HepG2 (cell line): ENCODE results near the gene RRP36. TPM values are rescaled to one million over a fixed set of nuclear protein-coding genes. Genes with fewer than 3 reads are reported as not detected.

Source experiments
- ATAC-seq: fragments of 200-7000 bp; cut with Tn5 transposase; 3 replicates; pipeline ENCODE4 v1.9.1; 2020; ENCODE audit warnings: mild to moderate bottlenecking, moderate library complexity
- BruUV-seq: library from RNA; stranded (reverse); fragments of 400-500 nt; replicated peaks from 2 replicates; lab custom pipeline; 2021; lab: Mats Ljungman, UMichigan
- CTCF ChIA-PET: fragments of 300-600 bp; formaldehyde crosslinking; extraction: SDS; loops from one replicate; lab custom pipeline; 2021; ENCODE audit warnings: low total read pairs, inconsistent platforms, low intra/inter-chr PET ratio; lab: Yijun Ruan, JAX
- POLR2A ChIA-PET: fragments of 350-600 bp; sonication (Branson Sonifier 250); formaldehyde crosslinking; loops from one replicate; lab custom pipeline; 2020; ENCODE audit warnings: antibody characterized with exemption, inconsistent platforms; lab: Yijun Ruan, JAX
- DNase-seq: peaks from one replicate; pipeline ENCODE4 v3.0.0-alpha.2; 2015; ENCODE audit warnings: low spot score
- FAIRE-seq: peaks from 3 replicates; lab custom pipeline; 2011; peaks lifted over from hg19 to GRCh38; lab: Jason Lieb, UNC
- H2AFZ ChIP-seq: one replicate; pipeline ENCODE4 v1.6.1; 2011; ENCODE audit warnings: low read length, inconsistent platforms
- H3K27ac ChIP-seq: fragments of 300-600 bp; 3 replicates; pipeline ENCODE4 v1.8.0; 2011; ENCODE audit warnings: mixed run types, mild to moderate bottlenecking, mixed read lengths, low read length, inconsistent platforms; ENCODE audit not compliant: insufficient read depth; ENCODE audit errors: extremely low read length
- H3K27me3 ChIP-seq, 2 experiments: fragments of 200-600 bp in 1 of 2; 2 replicates in 1 of 2; 3 replicates in 1 of 2; pipeline versions ENCODE4 v1.6.0 to v1.8.0; 2011; ENCODE audit warnings: low read length in 2 of 2, mild to moderate bottlenecking in 2 of 2, moderate library complexity in 2 of 2, inconsistent platforms in 1 of 2; ENCODE audit not compliant: insufficient read depth in 2 of 2, control insufficient read depth in 1 of 2
- H3K36me3 ChIP-seq, 2 experiments: fragments of 200-600 bp in 1 of 2; replicated peaks in 1 of 2; 2 replicates in 1 of 2; 3 replicates in 1 of 2; pipeline versions ENCODE4 v1.5.1 to v1.8.0; 2011; ENCODE audit warnings: low read length in 2 of 2, inconsistent platforms in 1 of 2; ENCODE audit not compliant: insufficient read depth in 2 of 2, control insufficient read depth in 1 of 2
- H3K4me1 ChIP-seq: 2 replicates; pipeline ENCODE4 v1.5.1; 2012; ENCODE audit warnings: low read length, inconsistent platforms; ENCODE audit not compliant: insufficient read depth
- H3K4me2 ChIP-seq: 2 replicates; pipeline ENCODE4 v1.6.0; 2011; ENCODE audit warnings: low read depth, low read length, inconsistent platforms
- H3K4me3 ChIP-seq, 3 experiments: fragments of 200-600 bp in 1 of 3; sonication (generic), shearing (Covaris generic) in 1 of 3; replicated peaks in 1 of 3; 2 replicates each; pipeline ENCODE4 v1.5.1; 2011 to 2016; ENCODE audit warnings: low read length in 3 of 3, inconsistent platforms in 2 of 3, low read depth in 2 of 3, mild to moderate bottlenecking in 2 of 3, control low read depth in 1 of 3, mixed read lengths in 1 of 3; ENCODE audit not compliant: insufficient read depth in 1 of 3
- H3K79me2 ChIP-seq: one replicate; pipeline ENCODE4 v1.6.1; 2011; ENCODE audit warnings: low read length, inconsistent platforms; ENCODE audit not compliant: insufficient read depth
- H3K9ac ChIP-seq: 2 replicates; pipeline ENCODE4 v1.6.0; 2011; ENCODE audit warnings: mild to moderate bottlenecking, low read depth, low read length, inconsistent platforms; ENCODE audit not compliant: insufficient read depth
- H3K9me3 ChIP-seq: 2 replicates; pipeline ENCODE4 v1.5.1; 2012; ENCODE audit warnings: mild to moderate bottlenecking, low read length
- H4K20me1 ChIP-seq: 2 replicates; pipeline ENCODE4 v1.6.0; 2011; ENCODE audit warnings: inconsistent platforms, mild to moderate bottlenecking, low read length, moderate library complexity; ENCODE audit not compliant: insufficient read depth
- ADNP ChIP-seq: sonication (generic); formaldehyde crosslinking; IDR thresholded peaks from 2 replicates; pipeline ENCODE4 v1.4.0; 2020; ENCODE audit warnings: missing genetic modification reagents
- ARNTL ChIP-seq: sonication (generic); formaldehyde crosslinking; IDR thresholded peaks from 2 replicates; pipeline ENCODE4 v1.4.0; 2020; ENCODE audit warnings: mild to moderate bottlenecking, missing genetic modification reagents
- ATF5 ChIP-seq: sonication (generic); formaldehyde crosslinking; IDR thresholded peaks from 2 replicates; pipeline ENCODE4 v1.4.0; 2020; ENCODE audit warnings: mild to moderate bottlenecking, low read depth, missing genetic modification reagents
- FOXO1 ChIP-seq: sonication (generic); formaldehyde crosslinking; IDR thresholded peaks from 2 replicates; pipeline ENCODE4 v1.4.0; 2020; ENCODE audit warnings: missing genetic modification reagents
- ISX ChIP-seq: sonication (generic); formaldehyde crosslinking; conservative IDR thresholded peaks from 2 replicates; pipeline ENCODE4 v1.5.0; 2020; ENCODE audit warnings: missing genetic modification reagents
- KDM1A ChIP-seq: IDR thresholded peaks from 2 replicates; pipeline ENCODE4 v1.6.1; 2016; ENCODE audit warnings: missing compliant biosample characterization
- KDM2A ChIP-seq: sonication (generic); formaldehyde crosslinking; IDR thresholded peaks from 2 replicates; pipeline ENCODE4 v1.4.0; 2020; ENCODE audit warnings: low read depth, missing genetic modification reagents, borderline replicate concordance
- NR2F1 ChIP-seq, 2 experiments: fragments of 450-650 bp in 1 of 2; formaldehyde crosslinking in 1 of 2; IDR thresholded peaks; 2 replicates each; pipeline versions ENCODE4 v1.5.0 to v1.6.1; 2016 to 2020; ENCODE audit warnings: mild to moderate bottlenecking in 1 of 2, missing compliant biosample characterization in 1 of 2, missing genetic modification reagents in 1 of 2, moderate library complexity in 1 of 2
- PAX8 ChIP-seq: sonication (generic); formaldehyde crosslinking; IDR thresholded peaks from 2 replicates; pipeline ENCODE4 v1.8.0; 2022; ENCODE audit warnings: mild to moderate bottlenecking, missing genetic modification reagents, borderline replicate concordance
- RCOR2 ChIP-seq: IDR thresholded peaks from 2 replicates; pipeline ENCODE4 v1.6.1; 2016; ENCODE audit warnings: missing biosample characterization, missing genetic modification reagents
- TEAD3 ChIP-seq: optimal IDR thresholded peaks from 2 replicates; pipeline ENCODE3; 2016; ENCODE audit warnings: borderline replicate concordance
- ZFP36L2 ChIP-seq: sonication (generic); formaldehyde crosslinking; IDR thresholded peaks from 2 replicates; pipeline ENCODE4 v1.4.0; 2020; ENCODE audit warnings: missing genetic modification reagents
- ZKSCAN1 ChIP-seq: fragments of 150-350 bp; IDR thresholded peaks from 2 replicates; pipeline ENCODE4 v1.6.1; 2014; ENCODE audit warnings: low read length
- ZMYM3 ChIP-seq: sonication (generic); formaldehyde crosslinking; IDR thresholded peaks from 2 replicates; pipeline ENCODE4 v1.5.1; 2020; ENCODE audit warnings: mild to moderate bottlenecking, missing genetic modification reagents
- ZNF430 ChIP-seq: sonication (generic); formaldehyde crosslinking; IDR thresholded peaks from 2 replicates; pipeline ENCODE4 v1.9.0; 2021; ENCODE audit warnings: mild to moderate bottlenecking, missing genetic modification reagents
- ZNF451 ChIP-seq: sonication (generic); formaldehyde crosslinking; IDR thresholded peaks from 2 replicates; pipeline ENCODE4 v1.5.0; 2020; ENCODE audit warnings: mild to moderate bottlenecking, missing genetic modification reagents
- ZNF619 ChIP-seq: sonication (generic); formaldehyde crosslinking; IDR thresholded peaks from 2 replicates; pipeline ENCODE4 v1.4.0; 2020; ENCODE audit warnings: mild to moderate bottlenecking, missing genetic modification reagents
- WGBS: methylation state at CpG from one replicate; pipeline ENCODE4 v1.1.6; 2017; ENCODE audit warnings: low lambda C conversion rate; 5-methylcytosine and 5-hydroxymethylcytosine counted together
- in situ Hi-C: cut with HindIII; loops from 2 replicates; pipeline ENCODE4 v1.10.0; 2017; ENCODE audit warnings: low pct_unique_long_range_greater_than_20kb; ENCODE audit not compliant: extremely low pct_ligation_motif_present
- intact Hi-C: fragments of 100-400 bp; cut with micrococcal nuclease; formaldehyde crosslinking; loops from one replicate; pipeline ENCODE4 v1.10.0; 2022; ENCODE audit not compliant: unreplicated experiment
- polyA plus RNA-seq, 8 experiments: library from polyadenylated mRNA; depleted of rRNA in 3 of 8; stranded (reverse) in 7 of 8; unstranded in 1 of 8; fragments of >200 nt; fragmentation: Illumina TruSeq in 4 of 8; extraction: Trizol in 4 of 8; gene quantifications; 2 replicates each; pipeline versions ENCODE4 v1.2.1 to v1.2.3, GENCODE V29; 2011 to 2016; ENCODE audit warnings: low read depth in 4 of 8, missing spikeins in 1 of 8, mixed read lengths in 1 of 8; ENCODE audit not compliant: insufficient read depth in 1 of 8
- total RNA-seq, 5 experiments: library from RNA; depleted of rRNA; stranded (reverse); fragments of >200 nt; fragmentation: Illumina TruSeq; extraction: Trizol; gene quantifications; 2 replicates each; pipeline ENCODE4 v1.2.3, GENCODE V29; 2016; ENCODE audit warnings: low read depth in 1 of 5
- TF ChIP-seq, protein P1 (sequence below): sonication (generic); formaldehyde crosslinking; IDR thresholded peaks from 2 replicates; pipeline ENCODE4; 2020; ENCODE audit warnings: missing genetic modification reagents, mild to moderate bottlenecking, borderline replicate concordance

RRP36 gene
- total and polyA plus RNA-seq, 2 of the 13 experiments (the other 11 are each of a cell fraction or from before 2014, with no cell fraction given): 29.5 to 144 TPM

DNA sequence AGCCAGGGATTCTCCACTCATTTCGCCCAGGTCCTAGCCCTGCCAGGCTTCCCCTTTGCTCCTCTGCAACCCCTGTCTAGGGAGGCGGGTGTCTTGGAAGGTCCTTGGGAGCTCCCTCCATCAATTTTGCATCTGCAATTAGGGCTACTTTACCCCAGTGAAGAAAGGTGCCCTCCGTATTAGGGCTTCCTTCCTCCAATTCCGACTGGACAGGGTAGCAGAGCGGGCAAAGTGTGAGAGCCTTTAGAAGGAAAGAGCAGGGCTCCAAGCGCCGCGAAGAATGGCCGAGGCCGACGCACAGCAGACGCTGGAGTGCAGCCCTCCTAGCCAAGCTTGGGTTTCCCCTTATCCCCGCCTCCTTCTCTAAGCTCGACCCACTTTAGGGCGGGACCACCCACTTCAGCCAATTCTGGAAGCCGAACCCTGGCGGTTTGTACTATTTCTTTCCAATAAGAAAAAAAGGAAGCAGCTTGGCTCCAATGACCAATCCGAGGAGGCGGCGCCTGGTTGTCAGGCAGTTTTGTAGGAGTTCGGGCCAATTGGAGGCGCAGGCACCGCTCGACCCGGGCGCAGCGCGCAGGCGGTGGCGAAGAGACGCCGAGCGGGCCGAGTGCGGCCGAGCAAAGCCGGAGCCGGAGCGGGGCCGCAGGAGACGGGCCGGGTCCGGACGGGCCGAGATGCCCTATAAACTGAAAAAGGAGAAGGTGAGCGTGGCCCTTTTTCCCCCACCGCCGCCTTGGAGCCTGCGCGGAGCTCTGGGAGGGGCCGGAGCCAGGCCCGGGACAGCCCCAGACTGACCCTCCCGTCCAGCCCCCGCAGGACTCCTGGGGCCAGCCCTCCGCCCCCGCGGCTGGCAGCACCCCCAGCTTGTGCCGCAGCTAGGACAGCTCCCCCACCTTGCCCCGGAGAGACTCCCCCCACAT lies 37.2 kb upstream of the RRP36 start, which contains the start of gene PPP2R5D (continued):
- TF ChIP-seq NR2F1 (CRISPR knock-in tag; IDR thresholded peaks at IDR 0.05) (no peak), ZKSCAN1 (no peak), ZFP36L2 (CRISPR knock-in tag) (no peak)

- Histone ChIP-seq H3K27me3 (no peaks in the 10 kb centered on the region; a peak in 1 of 5 replicates), H3K4me1 (peaks cover 45% of the 10 kb centered on the region), H3K27ac (peak overlapping the region; percentile 62), H3K36me3 (peaks cover 3 to 16% of the 10 kb centered on the region in 2 experiments; a peak in 4 of 5 replicates), H3K79me2 (peaks cover 20% of the 10 kb centered on the region), H4K20me1 (no peaks in the 10 kb centered on the region), H2AFZ (no peak overlapping the region), H3K9ac (peak overlapping the region; percentile 85), H3K9me3 (no peaks in the 10 kb centered on the region), H3K4me2 (peak overlapping the region; percentile 98), H3K4me3 (peak overlapping the region; percentile 88 to 99 (median 92))
- DNase-seq (no peak), ATAC-seq (peak; percentile 25), FAIRE-seq (no peak)
- ChIA-PET POLR2A (interaction anchor here (1.0 to 2.7 kb wide), 19 partner anchors 10 to 492 kb away, joined by 3 to 55 read pairs (median 16); partner anchors contain the start of genes BICRAL, CNPY3, CUL7 and GNMT), CTCF (no interaction called here)
- BruUV-seq: no TSS peak
- 6% methylated on average over 13 of the region's 13 CpGs for WGBS
- intact Hi-C loops (loop anchor here (1.0 kb wide), 1 partner anchor 28 kb away; the partner anchor contains the start of gene MEA1), in situ Hi-C loops (no loop called here)
- TF ChIP-seq ZMYM3 (peak; percentile 98), ADNP (CRISPR knock-in tag) (peak; percentile 58; the same call in 1 of the 2 replicates), ZNF451 (CRISPR knock-in tag) (no peak), ARNTL (CRISPR knock-in tag) (0 out of 2 replicates have a peak, but pooled peaks have one; percentile 38), KDM2A (CRISPR knock-in tag) (no peak), RCOR2 (CRISPR knock-in tag) (peak; percentile 67), ATF5 (CRISPR knock-in tag) (0 out of 2 replicates have a peak, but pooled peaks have one; percentile 53), FOXO1 (peak; percentile 6; the same call in 1 of the 2 replicates), ZNF619 (CRISPR knock-in tag) (0 out of 2 replicates have a peak, but pooled peaks have one; percentile 4), TEAD3 (CRISPR knock-in tag) (no peak), PAX8 (0 out of 2 replicates have a peak, but pooled peaks have one; percentile 21), KDM1A (CRISPR knock-in tag) (peak; percentile 94), ISX (CRISPR knock-in tag) (no peak), ZNF430 (CRISPR knock-in tag) (peak; percentile 40; the same call in 1 of the 2 replicates)
- TF ChIP-seq, protein P1, sequence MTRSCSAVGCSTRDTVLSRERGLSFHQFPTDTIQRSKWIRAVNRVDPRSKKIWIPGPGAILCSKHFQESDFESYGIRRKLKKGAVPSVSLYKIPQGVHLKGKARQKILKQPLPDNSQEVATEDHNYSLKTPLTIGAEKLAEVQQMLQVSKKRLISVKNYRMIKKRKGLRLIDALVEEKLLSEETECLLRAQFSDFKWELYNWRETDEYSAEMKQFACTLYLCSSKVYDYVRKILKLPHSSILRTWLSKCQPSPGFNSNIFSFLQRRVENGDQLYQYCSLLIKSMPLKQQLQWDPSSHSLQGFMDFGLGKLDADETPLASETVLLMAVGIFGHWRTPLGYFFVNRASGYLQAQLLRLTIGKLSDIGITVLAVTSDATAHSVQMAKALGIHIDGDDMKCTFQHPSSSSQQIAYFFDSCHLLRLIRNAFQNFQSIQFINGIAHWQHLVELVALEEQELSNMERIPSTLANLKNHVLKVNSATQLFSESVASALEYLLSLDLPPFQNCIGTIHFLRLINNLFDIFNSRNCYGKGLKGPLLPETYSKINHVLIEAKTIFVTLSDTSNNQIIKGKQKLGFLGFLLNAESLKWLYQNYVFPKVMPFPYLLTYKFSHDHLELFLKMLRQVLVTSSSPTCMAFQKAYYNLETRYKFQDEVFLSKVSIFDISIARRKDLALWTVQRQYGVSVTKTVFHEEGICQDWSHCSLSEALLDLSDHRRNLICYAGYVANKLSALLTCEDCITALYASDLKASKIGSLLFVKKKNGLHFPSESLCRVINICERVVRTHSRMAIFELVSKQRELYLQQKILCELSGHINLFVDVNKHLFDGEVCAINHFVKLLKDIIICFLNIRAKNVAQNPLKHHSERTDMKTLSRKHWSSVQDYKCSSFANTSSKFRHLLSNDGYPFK (CRISPR knock-in tag): 0 out of 2 replicates have a peak, but pooled peaks have one; percentile 11
Measured at GRCh38 chr6:42984924-42985475, 36.4 kb upstream of the RRP36 start.
